Loucy (cell line): ENCODE results near the gene TGM2.

Experiments used
- H2AFZ ChIP-seq: fragments of 200-600 bp; sonication (generic); 2 replicates; pipeline ENCODE4 v1.6.0; 2016; ENCODE audit warnings: antibody characterized with exemption, mild to moderate bottlenecking, low read length, moderate library complexity
- H3F3A ChIP-seq: fragments of 200-600 bp; 2 replicates; pipeline ENCODE4 v1.6.0; 2016; ENCODE audit warnings: antibody characterized with exemption, low read depth, mild to moderate bottlenecking
- H3K27me3 ChIP-seq: fragments of 200-600 bp; sonication (generic); 2 replicates; pipeline ENCODE4 v1.6.1; 2014; ENCODE audit warnings: low read length, mild to moderate bottlenecking; ENCODE audit not compliant: insufficient read depth, poor library complexity, severe bottlenecking
- H3K36me3 ChIP-seq: fragments of 200-600 bp; sonication (generic); 2 replicates; pipeline ENCODE4 v1.6.1; 2016; ENCODE audit warnings: low read length; ENCODE audit not compliant: insufficient read depth
- H3K4me1 ChIP-seq: fragments of 200-600 bp; sonication (generic); 2 replicates; pipeline ENCODE4 v1.5.1; 2014; ENCODE audit warnings: low read length, mild to moderate bottlenecking; ENCODE audit not compliant: insufficient read depth, poor library complexity, severe bottlenecking
- H3K4me2 ChIP-seq: fragments of 200-600 bp; sonication (generic); 2 replicates; pipeline ENCODE4 v1.6.0; 2014; ENCODE audit warnings: antibody characterized with exemption, low read length, low read depth, mild to moderate bottlenecking; ENCODE audit not compliant: poor library complexity, severe bottlenecking
- H3K4me3 ChIP-seq: fragments of 200-600 bp; sonication (generic); 2 replicates; pipeline ENCODE4 v1.5.1; 2014; ENCODE audit warnings: low read length, mild to moderate bottlenecking, mixed read lengths; ENCODE audit not compliant: poor library complexity, severe bottlenecking
- H3K79me2 ChIP-seq: fragments of 200-600 bp; sonication (generic); 2 replicates; pipeline ENCODE4 v1.6.1; 2014; ENCODE audit warnings: low read length; ENCODE audit not compliant: insufficient read depth
- H3K9ac ChIP-seq: fragments of 200-600 bp; sonication (generic); 2 replicates; pipeline ENCODE4 v1.6.0; 2014; ENCODE audit warnings: mild to moderate bottlenecking, low read depth, low read length, moderate library complexity; ENCODE audit not compliant: poor library complexity, severe bottlenecking
- H3K9me2 ChIP-seq: fragments of 200-600 bp; sonication (generic); replicated peaks from 2 replicates; pipeline ENCODE4 v1.6.1; 2016; ENCODE audit warnings: low read depth, low read length, mixed read lengths
- H3K9me3 ChIP-seq: fragments of 200-600 bp; sonication (generic); 2 replicates; pipeline ENCODE4 v1.6.1; 2014; ENCODE audit warnings: mild to moderate bottlenecking, antibody characterized with exemption, low read length, low read depth; ENCODE audit not compliant: insufficient read depth
- H4K20me1 ChIP-seq: fragments of 200-600 bp; sonication (generic); 2 replicates; pipeline ENCODE4 v1.6.0; 2014; ENCODE audit warnings: antibody characterized with exemption, low read length, mild to moderate bottlenecking; ENCODE audit not compliant: insufficient read depth, poor library complexity, severe bottlenecking
- CTCF ChIP-seq: fragments of 200-600 bp; sonication (generic); conservative IDR thresholded peaks from 2 replicates; pipeline ENCODE4 v1.5.1; 2014; ENCODE audit warnings: mild to moderate bottlenecking, antibody characterized with exemption, low read length
- EZH2phosphoT487 ChIP-seq: fragments of 200-600 bp; IDR thresholded peaks from 2 replicates; pipeline ENCODE4 v1.6.1; 2018; ENCODE audit warnings: antibody characterized with exemption, mild to moderate bottlenecking, moderate library complexity, borderline replicate concordance

The TGM2 gene

GRCh38 chr20:38170219-38170825 lies 5.3 kb upstream of the TGM2 start:
- Histone ChIP-seq H3K9me2 (no peaks in the 10 kb centered on the region), H3K4me2 (no peak overlapping the region), H3K36me3 (no peaks in the 10 kb centered on the region), H3K79me2 (no peaks in the 10 kb centered on the region), H3K4me1 (no peaks in the 10 kb centered on the region), H3F3A (no peaks in the 10 kb centered on the region), H2AFZ (no peak overlapping the region), H4K20me1 (no peaks in the 10 kb centered on the region), H3K9ac (no peak overlapping the region), H3K4me3 (no peak overlapping the region), H3K27me3 (no peaks in the 10 kb centered on the region), H3K9me3 (no peaks in the 10 kb centered on the region)
- TF ChIP-seq EZH2phosphoT487, result no peak

GRCh38 chr20:38169636-38170193 lies 4.6 kb upstream of the TGM2 start:
- no peaks in the 10 kb centered on the region for H3K27me3 ChIP-seq
- no peaks in the 10 kb centered on the region for H3K9me2 ChIP-seq
- H3K9ac ChIP-seq, result no peak overlapping the region
- H3K4me3 ChIP-seq, result no peak overlapping the region
- no peaks in the 10 kb centered on the region for H3K4me1 ChIP-seq
- H3K4me2 ChIP-seq, result no peak overlapping the region
- H3K9me3 ChIP-seq, result no peaks in the 10 kb centered on the region
- H2AFZ ChIP-seq, result no peak overlapping the region
- TF ChIP-seq CTCF (no peak), EZH2phosphoT487 (no peak)
- no peaks in the 10 kb centered on the region for H3K36me3 ChIP-seq
- no peaks in the 10 kb centered on the region for H3F3A ChIP-seq
- no peaks in the 10 kb centered on the region for H4K20me1 ChIP-seq
- H3K79me2 ChIP-seq, result no peaks in the 10 kb centered on the region

- H3K4me2 ChIP-seq, result no peak overlapping the region
Observed at GRCh38 chr20:38168791-38169589, 3.9 kb upstream of the TGM2 start.

More at GRCh38 chr20:38168791-38169589, 3.9 kb upstream of the TGM2 start:
- Histone ChIP-seq H3K27me3 (no peaks in the 10 kb centered on the region), H3K79me2 (no peaks in the 10 kb centered on the region), H3K9me3 (no peaks in the 10 kb centered on the region), H3K4me3 (no peak overlapping the region), H3K36me3 (no peaks in the 10 kb centered on the region), H3K9me2 (no peaks in the 10 kb centered on the region), H3K4me1 (no peaks in the 10 kb centered on the region), H3F3A (no peaks in the 10 kb centered on the region), H4K20me1 (no peaks in the 10 kb centered on the region), H3K9ac (no peak overlapping the region), H2AFZ (no peak overlapping the region)
- TF ChIP-seq EZH2phosphoT487 (no peak), CTCF (no peak)
